22Rv1 (cell line): ENCODE measurements around the gene C14orf132.

Experiments used
- CTCF ChIP-seq: fragments of 450-650 bp; IDR thresholded peaks from 2 replicates; pipeline ENCODE4 v1.5.1; 2017; ENCODE audit warnings: mild to moderate bottlenecking
- ZFX ChIP-seq: fragments of 450-650 bp; IDR thresholded peaks from 2 replicates; pipeline ENCODE4 v1.6.1; 2017; ENCODE audit warnings: antibody characterized with exemption, borderline replicate concordance

GRCh38 chr14:96057738-96058137, 18.6 kb downstream of the C14orf132 start:
- TF ChIP-seq CTCF (no peak), ZFX (no peak)
